Activated CD4-positive, alpha-beta T cell treated with anti-CD3 and anti-CD28 coated beads, Interleukin-2, amount 50 U/mL, for 48 hours (primary cell): ENCODE results near the gene IFT20.
"Not testable (repeated sequence)": the region's sequence is repeated elsewhere in the genome, so short reads cannot be mapped to it uniquely, and the experiment has no call there.

Source experiments
- DNase-seq, 2 experiments: peaks; one replicate each; pipeline ENCODE4 v3.0.0-alpha.2; 2020

The IFT20 gene

GRCh38 chr17:28306954-28307401 is 28.3 kb downstream of the IFT20 start:
- DNase-seq: no peak

- no peak for DNase-seq
These were observed 36.8 kb downstream of the IFT20 start for GRCh38 chr17:28298449-28298848.

- no peak for DNase-seq
These were observed 39.3 kb downstream of the IFT20 start for GRCh38 chr17:28295677-28296578.

- no peak for DNase-seq
These were observed 41.3 kb downstream of the IFT20 start for GRCh38 chr17:28293994-28294393.

- not testable (repeated sequence) for DNase-seq
These were observed 42.4 kb downstream of the IFT20 start for GRCh38 chr17:28292878-28293277.

GRCh38 chr17:28291780-28292330 is 43.4 kb downstream of the IFT20 start:
- no peak for DNase-seq

- DNase-seq: no peak
These were observed 44.6 kb downstream of the IFT20 start for GRCh38 chr17:28290703-28291102.

- no peak for DNase-seq
These were observed 49.3 kb downstream of the IFT20 start for GRCh38 chr17:28285965-28286364.

GRCh38 chr17:28282596-28282995 is 52.7 kb downstream of the IFT20 start:
- no peak for DNase-seq

- no peak for DNase-seq
These were observed 54.4 kb downstream of the IFT20 start for GRCh38 chr17:28280826-28281225.

GRCh38 chr17:28279411-28279810 is 55.9 kb downstream of the IFT20 start:
- no peak for DNase-seq
